GM13976 (cell line): Measurements from ENCODE around the gene R3HDM2.

Experiments used
- DNase-seq: peaks from one replicate; pipeline ENCODE4 v3.0.0; 2012; ENCODE audit warnings: low spot score
- CTCF ChIP-seq: IDR thresholded peaks from 2 replicates; pipeline ENCODE4 v1.5.1; 2012; ENCODE audit warnings: borderline replicate concordance, mild to moderate bottlenecking; ENCODE audit not compliant: insufficient read depth; ENCODE audit errors: extremely low read depth, missing control alignments, control extremely low read depth
- in situ Hi-C: fragments of 300-500 bp; cut with MboI; formaldehyde crosslinking; loops from one replicate; pipeline ENCODE4 v1.12.0; 2022; ENCODE audit warnings: low sequenced_read_pairs, mixed read lengths, inconsistent platforms; ENCODE audit not compliant: unreplicated experiment

The R3HDM2 gene

GRCh38 chr12:57229634-57230380 lies 201.0 kb downstream of the R3HDM2 start, which contains the start of gene SHMT2:
Gene SHMT2, plus strand, starts transcription at chr12:57229711. Its CDS starts 68 bp downstream, at chr12:57229779.
- DNase-seq: peak; percentile 97
- no peak for TF ChIP-seq CTCF
- in situ Hi-C loops: no loop called here

- no peak for DNase-seq
- in situ Hi-C loops: no loop called here
- TF ChIP-seq CTCF: no peak
These were observed 201.7 kb downstream of the R3HDM2 start for GRCh38 chr12:57229046-57229633.

- no peak for DNase-seq
- in situ Hi-C loops: no loop called here
- TF ChIP-seq CTCF: no peak
These were observed 203.3 kb downstream of the R3HDM2 start for GRCh38 chr12:57227315-57228115.

GRCh38 chr12:57226588-57227314 lies 204.1 kb downstream of the R3HDM2 start:
- in situ Hi-C loops: no loop called here
- no peak for TF ChIP-seq CTCF
- DNase-seq: no peak

- in situ Hi-C loops: no loop called here
- DNase-seq: no peak
- no peak for TF ChIP-seq CTCF
These were observed 205.1 kb downstream of the R3HDM2 start for GRCh38 chr12:57225680-57226210.
